HG02840 (cell line): ENCODE results near the gene WFS1.

ENCODE experiments used
- ATAC-seq: cut with Tn5 transposase; IDR thresholded peaks from one replicate; pipeline ENCODE4 v1.9.1; 2021; ENCODE audit warnings: mild to moderate bottlenecking, moderate library complexity, moderate number of reproducible peaks; ENCODE audit not compliant: unreplicated experiment, low FRiP score

WFS1 gene

DNA sequence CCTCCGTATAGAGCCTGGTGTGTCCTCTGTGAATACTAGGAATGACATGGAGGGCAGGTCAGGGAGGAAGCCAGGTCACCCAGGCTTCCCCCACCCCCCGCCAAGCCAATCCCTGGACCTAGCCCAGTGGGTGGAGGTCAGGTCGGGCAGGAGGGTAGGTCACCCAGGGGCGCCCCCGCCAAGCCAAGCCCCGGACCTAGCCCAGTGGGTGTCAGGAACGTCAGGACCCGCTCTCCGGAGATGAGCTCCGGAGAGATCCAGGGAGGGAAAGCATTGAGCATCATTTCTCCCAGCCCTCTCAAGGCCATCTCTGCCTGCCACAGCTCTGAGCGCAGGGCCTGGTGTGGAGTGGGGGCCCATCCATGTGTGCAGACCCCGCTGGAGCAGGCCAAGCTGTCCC lies 48.6 kb downstream of the WFS1 start:
- no peak for ATAC-seq

GRCh38 chr4:6319530-6320150 lies 50.0 kb downstream of the WFS1 start:
- no peak for ATAC-seq

GRCh38 chr4:6320663-6321062 lies 51.0 kb downstream of the WFS1 start:
- ATAC-seq: no peak

- ATAC-seq: no peak
Measured at GRCh38 chr4:6321361-6321760, 51.7 kb downstream of the WFS1 start.

DNA sequence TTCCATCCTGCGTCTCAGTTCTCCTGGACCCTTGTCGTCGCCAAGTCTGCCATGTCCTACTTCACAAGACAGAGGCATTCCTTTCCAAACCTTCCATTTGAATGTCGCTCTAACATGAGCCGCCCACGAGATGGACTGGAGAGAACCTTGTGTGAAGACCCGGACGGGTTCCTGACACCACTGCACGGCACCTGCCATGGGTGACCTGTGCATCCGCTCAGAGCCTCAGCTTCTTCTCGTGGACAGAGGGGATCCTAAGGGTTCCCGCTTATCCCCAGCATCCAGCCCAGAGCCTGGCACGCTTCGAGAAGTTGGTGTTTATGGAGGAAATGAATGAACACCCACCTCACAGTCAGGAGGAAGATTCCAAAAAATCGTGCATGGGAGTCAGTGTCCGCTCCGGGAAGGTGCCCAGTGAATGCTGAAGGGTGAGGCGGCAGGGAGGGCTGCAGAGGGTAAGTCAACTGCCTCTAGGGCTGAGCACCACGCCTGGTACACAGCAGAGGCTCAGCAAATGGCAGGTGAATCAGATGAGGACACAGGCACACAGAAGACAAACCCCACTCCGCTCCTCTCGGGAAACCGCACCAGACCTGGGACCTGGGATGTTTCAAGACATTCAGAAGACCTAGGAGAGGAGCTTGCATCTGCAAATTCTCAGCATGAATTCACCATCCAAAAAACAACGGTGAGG lies 52.6 kb downstream of the WFS1 start:
- no peak for ATAC-seq

DNA sequence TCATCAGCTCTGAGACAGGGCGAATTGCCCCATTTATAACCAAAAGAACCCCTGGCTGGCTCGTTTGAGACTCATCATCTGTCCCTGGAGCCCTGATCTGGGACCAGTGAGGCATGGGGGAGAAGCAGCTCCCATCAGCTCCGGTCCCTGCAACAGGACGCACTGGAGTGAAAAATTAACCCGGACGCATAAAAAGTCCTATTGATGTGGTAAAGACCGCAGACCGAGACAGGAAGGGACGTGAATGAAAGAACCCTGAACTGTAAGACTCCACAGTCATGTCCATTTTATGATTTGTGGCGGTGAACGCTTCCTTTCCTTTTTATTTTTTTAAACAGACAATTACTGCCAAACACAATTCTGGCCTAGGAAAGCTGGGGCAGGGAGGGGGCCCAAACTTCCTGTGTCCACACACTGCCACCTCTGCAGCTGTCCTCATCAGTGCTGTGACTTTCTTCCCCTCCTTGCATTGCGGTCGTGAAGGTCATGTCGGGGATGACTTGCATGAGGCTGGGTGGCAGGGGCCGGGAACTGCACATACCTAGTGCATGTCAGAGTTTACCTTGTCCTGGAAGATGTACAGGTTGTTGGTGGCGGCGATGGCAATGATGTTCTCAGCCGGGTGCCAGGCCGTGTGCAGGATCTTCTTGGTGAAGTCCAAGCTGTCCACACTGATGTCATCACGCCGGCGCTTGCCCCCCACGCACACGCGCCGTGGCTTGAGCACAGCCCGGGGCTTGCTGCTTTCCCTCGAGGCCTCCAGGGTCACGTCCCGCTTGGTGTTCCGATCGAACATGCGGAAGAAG lies 53.3 kb downstream of the WFS1 start:
- no peak for ATAC-seq

DNA sequence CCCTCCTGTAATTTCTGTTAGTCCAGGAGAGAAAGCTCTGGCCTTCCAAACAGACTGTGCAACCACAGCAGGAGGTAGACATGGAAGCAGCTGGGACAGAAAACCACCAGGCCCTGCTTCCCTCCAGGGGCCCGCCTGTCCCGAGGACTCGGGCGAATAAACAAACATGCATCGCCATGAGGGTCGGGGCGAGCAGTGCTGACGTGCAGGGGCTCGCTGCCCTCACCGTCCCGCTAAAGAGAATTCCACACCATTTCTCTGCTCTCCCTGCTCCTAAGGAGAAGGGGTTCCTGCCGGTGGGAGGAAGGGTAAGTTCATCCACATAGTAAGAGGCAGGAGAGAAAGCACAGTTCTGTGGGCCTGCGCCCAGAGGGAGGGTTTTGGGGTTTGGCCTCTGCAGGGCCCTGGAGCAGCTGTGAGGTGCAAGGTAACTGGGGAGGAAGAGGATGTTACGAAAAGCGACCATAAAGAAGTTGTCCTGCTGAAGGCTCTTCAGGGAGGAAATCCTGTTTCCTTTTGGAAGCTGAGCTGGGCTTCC lies 54.9 kb downstream of the WFS1 start:
- no peak for ATAC-seq

DNA sequence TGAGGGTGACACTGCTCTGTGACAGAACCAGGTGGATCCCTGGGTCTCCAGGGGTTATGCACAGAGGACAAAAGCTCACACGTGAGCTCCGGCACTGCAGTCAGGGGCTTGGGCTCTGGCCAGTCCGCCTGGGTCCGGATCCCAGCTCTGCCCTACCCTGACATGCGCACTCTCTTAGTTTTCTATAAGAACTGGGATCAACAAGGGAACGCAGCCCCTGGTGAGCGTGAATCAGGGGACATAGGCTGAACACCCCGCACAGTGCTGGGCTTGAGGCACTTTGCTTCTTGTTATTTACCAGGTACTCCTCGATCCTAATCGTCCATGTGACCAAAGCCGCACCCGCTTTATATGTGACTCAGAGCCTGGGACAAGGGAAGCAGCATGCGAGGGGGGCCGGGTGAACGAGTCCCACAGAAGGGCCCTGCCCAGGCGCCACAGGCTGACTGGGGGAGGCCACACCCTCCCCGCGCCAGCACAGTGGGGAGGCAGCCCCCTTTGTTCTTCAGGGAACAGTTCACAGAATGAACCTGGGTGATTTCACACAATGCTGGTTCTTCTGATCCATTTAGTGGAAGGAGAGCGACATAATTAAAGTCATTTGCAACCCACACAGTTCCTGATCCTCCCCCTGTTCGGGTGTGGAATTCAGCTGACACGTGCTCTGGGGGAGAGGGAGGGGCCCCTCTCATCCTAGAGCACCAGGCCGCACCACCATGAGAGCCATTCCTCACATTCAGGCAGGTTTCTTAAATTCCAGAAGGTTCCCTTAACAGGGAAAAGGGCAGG lies 55.5 kb downstream of the WFS1 start:
- no peak for ATAC-seq

DNA sequence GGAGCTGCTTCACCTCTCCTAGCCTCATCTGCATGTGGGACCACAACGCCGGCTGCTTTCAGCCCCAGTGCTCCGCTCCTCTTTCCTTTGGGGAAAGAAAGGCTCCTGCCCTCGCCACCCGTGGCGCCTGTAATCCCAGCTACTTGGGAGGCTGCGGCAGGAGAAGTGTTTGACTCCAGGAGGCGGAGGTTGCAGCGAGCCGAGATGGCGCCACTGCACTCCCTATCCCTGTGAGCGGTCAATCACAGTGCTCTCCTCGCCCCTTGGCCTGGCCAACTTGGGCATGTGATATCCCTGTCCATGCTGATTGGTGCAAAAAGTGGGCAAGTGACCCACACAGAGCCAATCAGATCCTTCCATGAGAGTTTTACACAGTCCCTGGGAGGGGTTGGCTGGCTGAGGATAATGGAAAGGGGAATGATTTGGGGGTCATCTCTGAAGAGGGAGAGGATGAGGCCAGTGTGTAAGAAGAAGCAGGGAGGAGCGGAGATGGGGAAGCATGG lies 56.2 kb downstream of the WFS1 start:
- no peak for ATAC-seq

GRCh38 chr4:6326312-6327060 lies 56.8 kb downstream of the WFS1 start:
- ATAC-seq: no peak

DNA sequence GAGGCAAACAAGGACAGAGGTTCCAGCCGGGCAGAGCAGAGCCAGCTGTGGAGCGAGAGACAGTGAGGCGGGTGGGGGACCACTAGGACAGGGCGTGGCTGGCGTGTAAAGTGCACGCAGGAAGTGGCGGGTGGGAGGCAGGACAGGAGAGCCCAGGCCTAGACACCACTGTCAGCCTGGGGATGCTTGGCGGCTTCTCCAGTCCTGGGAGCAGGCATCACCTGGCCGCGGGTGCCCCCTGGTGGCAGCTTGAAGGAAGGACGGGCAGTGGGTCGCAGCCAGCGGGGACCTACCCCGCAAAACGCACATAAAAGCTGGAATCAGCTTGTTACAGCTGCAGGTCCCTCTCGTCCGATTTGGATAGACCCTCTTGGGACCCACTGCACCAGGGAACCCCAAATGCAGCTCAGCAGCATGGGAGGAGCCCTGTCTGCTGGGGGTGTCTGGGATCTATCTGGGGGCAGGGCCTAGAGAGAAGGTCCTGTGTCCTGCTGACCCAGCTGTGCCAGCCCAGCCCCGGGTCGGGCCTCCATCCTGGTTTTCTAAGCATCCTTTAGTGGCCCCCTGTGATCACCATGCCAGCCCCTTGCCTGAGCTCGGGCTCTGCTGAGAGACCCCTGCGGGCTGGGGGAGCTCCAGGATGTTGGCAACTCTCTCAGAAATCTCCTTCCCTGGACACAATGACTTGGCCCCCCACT lies 57.7 kb downstream of the WFS1 start:
- no peak for ATAC-seq

DNA sequence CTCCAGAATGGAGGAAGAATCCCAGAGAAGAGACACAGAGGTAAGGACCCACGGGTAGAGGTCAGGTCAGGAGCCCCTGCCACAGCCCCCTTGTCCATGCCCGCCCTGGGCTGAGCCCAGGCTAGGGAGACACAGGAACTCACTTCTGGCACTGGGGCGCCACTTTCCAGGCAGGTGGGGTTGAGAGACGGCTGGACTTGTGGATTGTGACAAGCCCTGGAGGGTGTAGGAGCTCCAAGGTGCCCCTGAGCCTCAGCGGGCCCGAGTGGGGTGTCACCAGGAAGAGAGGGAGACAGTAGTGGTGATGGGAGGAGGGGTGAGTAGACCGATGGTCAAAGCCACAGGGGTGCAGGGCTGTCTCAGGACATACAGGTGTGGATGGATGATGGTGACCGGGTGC lies 58.9 kb downstream of the WFS1 start:
- ATAC-seq: no peak

DNA sequence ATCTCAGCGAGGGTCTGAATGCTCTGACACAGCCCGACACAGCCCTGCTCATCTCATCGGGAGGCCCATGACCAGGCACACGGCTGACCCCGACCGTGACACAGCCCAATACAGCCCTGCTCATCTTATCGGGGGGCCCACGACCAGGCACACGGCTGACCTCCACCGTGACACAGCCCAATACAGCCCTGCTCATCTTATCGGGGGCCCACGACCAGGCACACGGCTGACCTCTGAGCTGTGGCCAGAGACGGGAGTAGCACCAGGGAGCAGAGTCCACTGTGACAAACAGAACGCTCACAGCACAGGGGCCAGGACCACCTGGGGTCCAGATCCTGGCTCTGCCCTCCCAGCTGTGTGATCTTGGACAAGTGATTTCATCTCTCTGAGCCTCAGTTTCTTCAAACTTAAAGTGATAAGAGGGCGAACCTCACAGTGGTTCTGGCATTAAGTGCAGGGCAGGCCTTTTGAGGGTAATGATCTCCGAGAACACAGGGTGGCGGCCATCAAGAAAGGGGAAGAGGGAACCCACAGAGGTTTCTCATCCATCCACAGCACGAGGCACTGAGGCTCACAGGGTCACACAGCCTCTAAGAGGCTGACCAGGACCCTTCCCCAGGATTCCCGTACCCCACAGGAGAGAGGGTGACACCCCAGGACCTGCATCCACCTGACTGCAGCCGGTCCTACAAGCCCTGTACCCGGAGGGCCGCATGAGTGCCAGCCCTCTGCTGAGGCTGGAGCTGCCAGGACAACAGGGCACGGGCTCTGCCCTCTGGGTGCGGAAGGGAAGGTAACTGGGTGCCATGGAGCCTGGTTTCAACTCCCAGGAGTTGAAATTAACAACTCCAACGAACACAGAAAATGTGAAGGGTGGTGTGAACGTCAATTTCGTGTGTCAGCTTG lies 60.1 kb downstream of the WFS1 start:
- ATAC-seq: no peak

- no peak for ATAC-seq
Measured at GRCh38 chr4:6330384-6330767, 60.7 kb downstream of the WFS1 start.

GRCh38 chr4:6331018-6331417 lies 61.4 kb downstream of the WFS1 start:
- no peak for ATAC-seq

DNA sequence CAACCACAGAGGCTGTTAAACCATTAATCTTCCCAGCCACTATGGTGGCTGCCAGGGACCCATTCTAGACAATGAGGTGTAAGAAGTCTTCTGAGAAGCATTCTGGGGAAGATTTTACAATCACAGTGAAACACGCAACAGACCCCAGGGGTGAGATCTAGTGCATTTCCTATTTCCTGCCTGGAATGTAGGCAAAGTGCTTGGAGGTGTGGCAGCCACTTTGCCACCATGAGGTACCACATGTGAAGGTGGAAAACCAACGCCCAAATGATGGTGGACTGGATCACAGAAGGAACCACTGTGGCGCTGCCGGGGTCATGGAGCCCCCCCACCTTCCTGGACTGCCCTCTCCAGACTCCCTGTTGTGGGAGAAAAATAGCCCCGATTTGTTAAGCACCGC lies 61.8 kb downstream of the WFS1 start:
- no peak for ATAC-seq

- ATAC-seq: no peak
Measured at GRCh38 chr4:6332042-6332668, 62.5 kb downstream of the WFS1 start.

DNA sequence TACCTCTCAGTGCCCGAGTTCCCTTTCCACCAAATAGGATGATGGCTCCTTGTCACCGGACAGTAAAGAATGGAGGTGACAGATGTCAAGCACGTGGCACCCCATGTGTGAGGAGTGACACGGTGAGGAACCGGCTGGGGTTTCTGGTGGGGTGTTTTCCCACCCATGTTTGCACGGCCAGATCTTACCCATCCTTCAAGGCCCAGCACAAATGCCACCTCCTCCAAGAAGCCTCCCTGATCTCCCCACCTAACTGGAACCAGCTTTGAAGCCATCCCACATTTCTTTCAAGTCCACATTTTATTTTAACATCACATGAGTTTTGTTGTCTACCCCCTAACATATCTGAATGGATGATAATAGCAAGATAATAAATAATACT lies 63.0 kb downstream of the WFS1 start:
- ATAC-seq: no peak
